ENCODE results near the gene SNUPN. TPM values are rescaled to one million over a fixed set of nuclear protein-coding genes. Genes with fewer than 3 reads are reported as not detected.

Gene SNUPN
- total RNA-seq, 4 donors from 2014 or later, result 17.6 to 23.2 (median 18.7) TPM

GRCh38 chr15:75659928-75660645, 34.6 kb upstream of the SNUPN start:
- TF ChIP-seq, protein P1, sequence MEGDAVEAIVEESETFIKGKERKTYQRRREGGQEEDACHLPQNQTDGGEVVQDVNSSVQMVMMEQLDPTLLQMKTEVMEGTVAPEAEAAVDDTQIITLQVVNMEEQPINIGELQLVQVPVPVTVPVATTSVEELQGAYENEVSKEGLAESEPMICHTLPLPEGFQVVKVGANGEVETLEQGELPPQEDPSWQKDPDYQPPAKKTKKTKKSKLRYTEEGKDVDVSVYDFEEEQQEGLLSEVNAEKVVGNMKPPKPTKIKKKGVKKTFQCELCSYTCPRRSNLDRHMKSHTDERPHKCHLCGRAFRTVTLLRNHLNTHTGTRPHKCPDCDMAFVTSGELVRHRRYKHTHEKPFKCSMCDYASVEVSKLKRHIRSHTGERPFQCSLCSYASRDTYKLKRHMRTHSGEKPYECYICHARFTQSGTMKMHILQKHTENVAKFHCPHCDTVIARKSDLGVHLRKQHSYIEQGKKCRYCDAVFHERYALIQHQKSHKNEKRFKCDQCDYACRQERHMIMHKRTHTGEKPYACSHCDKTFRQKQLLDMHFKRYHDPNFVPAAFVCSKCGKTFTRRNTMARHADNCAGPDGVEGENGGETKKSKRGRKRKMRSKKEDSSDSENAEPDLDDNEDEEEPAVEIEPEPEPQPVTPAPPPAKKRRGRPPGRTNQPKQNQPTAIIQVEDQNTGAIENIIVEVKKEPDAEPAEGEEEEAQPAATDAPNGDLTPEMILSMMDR (IDR thresholded peaks at IDR 0.05), result no peak
- no peak for ATAC-seq (ENCODE audit: low FRiP score)
- DNase-seq (ENCODE audit: low spot score), result no peak

- ATAC-seq (ENCODE audit: low FRiP score), result no peak
- TF ChIP-seq, protein P1 (IDR thresholded peaks at IDR 0.05), result no peak
- DNase-seq (ENCODE audit: low spot score), result no peak
These were observed 33.7 kb upstream of the SNUPN start for GRCh38 chr15:75659141-75659771.

DNA sequence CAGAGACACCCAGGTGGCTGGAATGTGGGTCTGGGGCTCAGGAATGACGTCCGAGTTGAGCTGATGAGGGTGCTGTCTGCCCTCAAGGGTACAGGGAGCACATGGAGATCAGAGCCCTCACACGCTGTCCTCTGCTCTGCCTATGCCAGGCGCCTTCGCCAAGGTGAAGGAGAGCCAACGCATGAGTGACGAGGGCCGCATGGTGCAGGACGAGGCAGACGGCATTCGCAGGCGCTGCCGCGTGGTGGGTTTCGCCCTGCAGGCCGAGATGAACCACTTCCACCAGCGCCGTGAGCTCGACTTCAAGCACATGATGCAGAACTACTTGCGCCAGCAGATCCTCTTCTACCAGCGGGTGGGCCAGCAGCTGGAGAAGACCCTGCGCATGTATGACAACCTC, 31.3 kb upstream of the SNUPN start:
- no peak for ATAC-seq (ENCODE audit: low FRiP score)
- TF ChIP-seq, protein P1 (IDR thresholded peaks at IDR 0.05), result no peak
- no peak for DNase-seq (ENCODE audit: low spot score)

GRCh38 chr15:75656331-75656730, 30.8 kb upstream of the SNUPN start:
- TF ChIP-seq, protein P1 (IDR thresholded peaks at IDR 0.05), result no peak
- DNase-seq (ENCODE audit: low spot score) (no peak), ATAC-seq (ENCODE audit: low FRiP score) (no peak)

- DNase-seq (ENCODE audit: low spot score) (no peak), ATAC-seq (ENCODE audit: low FRiP score) (no peak)
- TF ChIP-seq, protein P1 (IDR thresholded peaks at IDR 0.05), result no peak
These were observed 30.4 kb upstream of the SNUPN start for GRCh38 chr15:75655931-75656330.

DNA sequence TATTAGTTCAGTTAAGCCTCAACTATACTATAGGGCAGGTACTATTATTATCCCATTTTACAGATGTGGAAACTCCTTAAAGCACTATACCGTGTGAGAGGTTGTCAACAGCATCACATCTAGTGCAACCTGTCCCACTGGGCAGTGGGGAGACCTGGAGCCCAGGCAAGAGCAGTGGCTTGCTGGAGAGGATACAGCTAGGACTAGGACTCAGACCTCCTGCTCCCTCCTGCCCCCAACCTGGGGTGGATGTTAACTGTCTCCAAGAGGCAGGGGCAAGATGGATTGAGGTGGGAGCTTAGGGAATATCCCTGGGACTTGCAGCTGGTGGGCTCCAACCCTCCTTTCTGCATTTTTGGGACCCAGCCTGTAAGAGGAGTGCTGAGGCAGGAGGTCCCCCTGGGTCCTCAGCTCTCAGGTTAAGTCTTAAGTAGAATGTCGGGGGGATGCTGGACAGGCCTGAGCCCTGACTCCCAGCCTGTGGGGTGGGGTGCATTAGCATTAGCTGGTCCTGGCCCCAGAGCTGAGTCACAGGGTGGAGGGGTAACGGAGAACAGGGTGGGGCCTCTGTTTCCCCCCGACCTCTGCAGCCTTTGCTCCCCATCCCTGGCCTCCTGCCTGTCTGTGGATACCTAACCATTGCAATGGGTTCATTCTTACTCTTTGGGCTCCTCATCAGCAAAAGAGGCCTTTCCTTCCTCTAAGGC, 28.8 kb upstream of the SNUPN start:
- no peak for DNase-seq (ENCODE audit: low spot score)
- ATAC-seq (ENCODE audit: low FRiP score), result no peak
- TF ChIP-seq, protein P1 (IDR thresholded peaks at IDR 0.05), result no peak
